ENCODE data around the gene MAST2.

DNA sequence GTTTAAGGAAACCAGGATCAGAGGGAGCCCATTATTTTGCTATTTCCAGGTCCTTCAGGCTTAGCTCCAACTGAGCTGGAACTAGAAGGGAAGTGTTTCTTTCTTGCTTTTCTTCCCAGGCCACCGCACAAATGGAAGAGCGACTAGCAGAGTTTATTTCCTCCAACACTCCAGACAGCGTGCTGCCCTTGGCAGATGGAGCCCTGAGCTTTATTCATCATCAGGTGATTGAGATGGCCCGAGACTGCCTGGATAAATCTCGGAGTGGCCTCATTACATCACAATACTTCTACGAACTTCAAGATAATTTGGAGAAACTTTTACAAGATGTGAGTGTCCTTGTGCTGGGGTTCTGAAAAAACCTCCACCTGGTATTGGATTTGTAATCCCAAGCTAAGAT, 207.2 kb downstream of the MAST2 start:
- TF ChIP-seq, protein P1, sequence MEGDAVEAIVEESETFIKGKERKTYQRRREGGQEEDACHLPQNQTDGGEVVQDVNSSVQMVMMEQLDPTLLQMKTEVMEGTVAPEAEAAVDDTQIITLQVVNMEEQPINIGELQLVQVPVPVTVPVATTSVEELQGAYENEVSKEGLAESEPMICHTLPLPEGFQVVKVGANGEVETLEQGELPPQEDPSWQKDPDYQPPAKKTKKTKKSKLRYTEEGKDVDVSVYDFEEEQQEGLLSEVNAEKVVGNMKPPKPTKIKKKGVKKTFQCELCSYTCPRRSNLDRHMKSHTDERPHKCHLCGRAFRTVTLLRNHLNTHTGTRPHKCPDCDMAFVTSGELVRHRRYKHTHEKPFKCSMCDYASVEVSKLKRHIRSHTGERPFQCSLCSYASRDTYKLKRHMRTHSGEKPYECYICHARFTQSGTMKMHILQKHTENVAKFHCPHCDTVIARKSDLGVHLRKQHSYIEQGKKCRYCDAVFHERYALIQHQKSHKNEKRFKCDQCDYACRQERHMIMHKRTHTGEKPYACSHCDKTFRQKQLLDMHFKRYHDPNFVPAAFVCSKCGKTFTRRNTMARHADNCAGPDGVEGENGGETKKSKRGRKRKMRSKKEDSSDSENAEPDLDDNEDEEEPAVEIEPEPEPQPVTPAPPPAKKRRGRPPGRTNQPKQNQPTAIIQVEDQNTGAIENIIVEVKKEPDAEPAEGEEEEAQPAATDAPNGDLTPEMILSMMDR (conservative IDR thresholded peaks at IDR 0.05; ENCODE audit: low read length) = no peak
- TF ChIP-seq EZH2phosphoT487 (IDR thresholded peaks at IDR 0.05; ENCODE audit: borderline replicate concordance) = no peak

All from Loucy (cell line).